Measurements from ENCODE around the gene HMCN1. TPM values are rescaled to one million over a fixed set of nuclear protein-coding genes. Genes with fewer than 3 reads are reported as not detected.
A peak's percentile ranks its signal among the peaks of the same experiment; 100 is the strongest.
"Not testable (repeated sequence)": the region's sequence is repeated elsewhere in the genome, so short reads cannot be mapped to it uniquely, and the experiment has no call there.

The HMCN1 gene
- total RNA-seq, 3 donors from 2014 or later, result 2.0 to 8.6 (median 3.4) TPM

GRCh38 chr1:186152620-186153239 lies 418.5 kb downstream of the HMCN1 start:
- no peaks in the 10 kb centered on the region for H3K36me3 ChIP-seq (ENCODE audit: low read depth)
- DNase-seq, result no peak
- no peak for ATAC-seq
- intact Hi-C loops (cut with DNase I, micrococcal nuclease), result loop anchor here in 1 of 2 donors (2.0 kb wide), 1 partner anchor 76 kb away; no protein-coding TSS in a partner anchor
- no peaks in the 10 kb centered on the region for H3K4me1 ChIP-seq (ENCODE audit: low read depth)
- no peak overlapping the region for H3K4me3 ChIP-seq
- TF ChIP-seq CTCF (IDR thresholded peaks at IDR 0.05), result no peak
- H3K9me3 ChIP-seq, result no peaks in the 10 kb centered on the region

GRCh38 chr1:186154651-186155050 lies 420.5 kb downstream of the HMCN1 start:
- DNase-seq, result no peak
- ATAC-seq, result no peak
- no peak overlapping the region for H3K4me3 ChIP-seq
- no peaks in the 10 kb centered on the region for H3K9me3 ChIP-seq
- no peaks in the 10 kb centered on the region for H3K4me1 ChIP-seq (ENCODE audit: low read depth)
- no peak for TF ChIP-seq CTCF (IDR thresholded peaks at IDR 0.05)
- no peaks in the 10 kb centered on the region for H3K36me3 ChIP-seq (ENCODE audit: low read depth)
- intact Hi-C loops (cut with DNase I, micrococcal nuclease), result no loop called here

GRCh38 chr1:186155594-186155993 lies 421.4 kb downstream of the HMCN1 start:
- no peaks in the 10 kb centered on the region for H3K36me3 ChIP-seq (ENCODE audit: low read depth)
- TF ChIP-seq CTCF (IDR thresholded peaks at IDR 0.05), result no peak
- H3K9me3 ChIP-seq, result no peaks in the 10 kb centered on the region
- H3K4me3 ChIP-seq, result no peak overlapping the region
- no peaks in the 10 kb centered on the region for H3K4me1 ChIP-seq (ENCODE audit: low read depth)
- no peak for DNase-seq
- intact Hi-C loops (cut with DNase I, micrococcal nuclease), result no loop called here
- no peak for ATAC-seq

- intact Hi-C loops (cut with DNase I, micrococcal nuclease); H3K9me3 ChIP-seq; H3K4me3 ChIP-seq; H3K36me3 ChIP-seq (ENCODE audit: low read depth); ATAC-seq; H3K4me1 ChIP-seq (ENCODE audit: low read depth): not testable (repeated sequence)
- peak; percentile 54 to 57 (median 56) for DNase-seq
Measured at GRCh38 chr1:186162895-186163294, 428.7 kb downstream of the HMCN1 start.

- H3K4me3 ChIP-seq, result no peak overlapping the region
- no peak for DNase-seq
- no peak for ATAC-seq
- no peaks in the 10 kb centered on the region for H3K4me1 ChIP-seq (ENCODE audit: low read depth)
- intact Hi-C loops (cut with DNase I, micrococcal nuclease), result no loop called here
- H3K9me3 ChIP-seq, result no peaks in the 10 kb centered on the region
- no peak for TF ChIP-seq CTCF (IDR thresholded peaks at IDR 0.05)
- H3K36me3 ChIP-seq (ENCODE audit: low read depth), result no peaks in the 10 kb centered on the region
Measured at GRCh38 chr1:186164773-186165172, 430.6 kb downstream of the HMCN1 start.

- Histone ChIP-seq H3K9me3 (no peaks in the 10 kb centered on the region), H3K4me1 (ENCODE audit: low read depth) (no peaks in the 10 kb centered on the region), H3K36me3 (ENCODE audit: low read depth) (no peaks in the 10 kb centered on the region), H3K4me3 (no peak overlapping the region)
- no peak for TF ChIP-seq CTCF (IDR thresholded peaks at IDR 0.05)
- intact Hi-C loops (cut with DNase I, micrococcal nuclease), result no loop called here
- no peak for DNase-seq
- ATAC-seq, result no peak
Measured at GRCh38 chr1:186165303-186165702, 431.1 kb downstream of the HMCN1 start.

Measured in mucosa of descending colon (tissue), 3 donors.